NCI-H345 treated with DMSO at 0.1 percent for 48 hours (cell line): ENCODE results near the gene ATP6V1F.

ENCODE experiments used
- DNase-seq: peaks from one replicate; lab custom pipeline; 2025; ENCODE audit not compliant: unreplicated experiment; lab: John Stamatoyannopoulos, UW

The ATP6V1F gene

DNA sequence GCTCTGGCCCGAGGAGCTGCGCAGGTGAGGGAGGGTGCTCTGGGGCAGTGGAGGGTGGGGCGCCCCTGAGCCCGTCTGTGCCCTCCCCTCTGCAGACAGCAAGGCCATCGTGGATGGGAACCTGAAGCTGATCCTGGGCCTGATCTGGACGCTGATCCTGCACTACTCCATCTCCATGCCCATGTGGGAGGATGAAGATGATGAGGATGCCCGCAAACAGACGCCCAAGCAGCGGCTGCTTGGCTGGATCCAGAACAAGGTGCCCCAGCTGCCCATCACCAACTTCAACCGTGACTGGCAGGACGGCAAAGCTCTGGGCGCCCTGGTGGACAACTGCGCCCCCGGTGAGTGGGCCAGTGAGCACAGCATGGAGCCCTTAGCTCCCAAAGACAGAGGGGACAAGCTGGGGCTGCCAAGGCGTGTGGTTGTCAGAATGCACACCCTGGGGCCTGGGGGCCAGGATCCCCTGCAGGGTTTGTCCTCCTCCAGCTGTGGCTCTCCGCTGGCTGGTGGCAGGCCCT, 27.4 kb upstream of the ATP6V1F start:
- DNase-seq = no peak

DNA sequence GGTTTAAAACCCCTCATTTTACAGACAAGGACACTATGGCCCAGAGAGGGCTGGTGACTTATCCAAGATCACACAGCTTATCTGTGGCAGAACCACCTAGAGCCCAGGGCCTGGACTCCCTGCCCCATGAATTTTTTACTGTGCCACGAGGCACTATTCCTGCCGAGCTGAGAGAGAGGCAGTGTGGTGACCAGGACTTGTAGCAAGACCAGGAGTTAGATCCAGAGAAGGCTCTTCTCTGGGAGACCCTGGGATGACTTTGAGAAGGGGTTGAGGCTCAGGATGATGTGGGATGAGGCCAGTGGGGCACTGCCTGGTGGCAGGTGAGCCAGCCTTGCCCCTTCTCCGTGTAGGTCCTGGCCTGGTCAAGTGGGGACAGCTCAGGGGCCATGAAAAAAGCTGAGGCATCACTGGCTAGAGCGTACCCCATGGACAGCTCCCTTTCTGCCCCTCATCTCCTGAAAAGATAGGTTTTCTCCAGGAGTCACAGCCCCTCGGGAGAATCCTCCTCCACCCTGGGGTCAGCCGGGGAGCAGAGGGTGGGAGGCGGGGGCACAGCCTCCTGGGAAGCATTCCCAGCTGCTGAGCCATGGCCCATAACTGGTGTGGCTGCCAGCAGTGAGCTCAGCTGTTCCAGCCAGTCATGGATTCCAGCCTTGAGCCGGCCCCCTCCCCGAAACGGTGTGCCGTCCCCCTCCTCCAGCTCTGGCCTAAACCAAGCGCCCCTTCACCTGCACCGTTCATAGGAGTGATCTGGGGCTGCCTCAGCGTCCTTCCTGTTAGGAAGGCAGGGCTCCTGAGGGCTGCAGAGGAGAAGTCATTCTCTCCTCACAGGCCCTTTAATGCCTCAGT, 26.6 kb upstream of the ATP6V1F start:
- DNase-seq = no peak

DNA sequence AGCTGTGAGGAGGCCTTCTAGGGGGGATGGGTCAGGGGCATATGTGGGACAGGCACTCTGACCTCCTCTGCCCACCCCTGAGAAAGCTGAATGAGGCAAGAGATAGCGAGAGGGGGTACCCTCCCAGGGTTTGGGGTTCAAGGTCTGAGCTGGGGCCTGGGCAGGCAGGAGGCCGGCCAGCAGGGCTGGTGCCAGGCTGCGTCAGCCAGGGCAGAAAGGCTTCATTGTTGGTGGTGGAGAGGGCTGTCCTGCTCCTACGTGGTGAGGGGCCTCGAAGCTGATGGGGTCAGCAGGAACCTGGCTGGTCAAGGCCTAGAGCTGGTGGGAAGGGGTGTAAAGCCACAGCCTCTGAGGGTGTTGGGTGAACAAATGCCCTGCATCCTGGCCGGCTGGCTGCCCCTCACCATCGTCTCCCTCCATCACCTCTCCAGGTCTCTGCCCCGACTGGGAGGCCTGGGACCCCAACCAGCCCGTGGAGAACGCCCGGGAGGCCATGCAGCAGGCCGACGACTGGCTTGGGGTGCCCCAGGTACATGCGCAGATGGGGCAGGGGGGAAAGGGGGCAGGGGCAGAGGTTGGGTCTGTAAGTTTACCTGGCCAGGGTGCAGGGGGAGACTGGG, 25.8 kb upstream of the ATP6V1F start:
- DNase-seq = no peak

DNA sequence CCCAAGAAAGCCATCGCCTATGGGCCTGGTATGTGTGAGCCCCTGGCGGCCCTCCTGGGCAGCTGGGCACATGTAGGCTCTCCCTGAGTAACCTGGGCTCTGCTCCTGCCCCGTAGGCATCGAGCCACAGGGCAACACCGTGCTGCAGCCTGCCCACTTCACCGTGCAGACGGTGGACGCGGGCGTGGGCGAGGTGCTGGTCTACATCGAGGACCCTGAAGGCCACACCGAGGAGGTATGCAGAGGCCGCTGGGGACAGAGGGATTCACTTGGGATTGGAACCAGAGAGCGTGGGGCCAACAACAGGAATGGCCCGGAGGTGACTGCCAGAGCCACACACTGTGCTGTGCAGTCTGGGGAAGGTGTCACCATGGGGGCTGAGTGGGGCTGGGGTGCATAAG, 25.1 kb upstream of the ATP6V1F start:
- DNase-seq = no peak

DNA sequence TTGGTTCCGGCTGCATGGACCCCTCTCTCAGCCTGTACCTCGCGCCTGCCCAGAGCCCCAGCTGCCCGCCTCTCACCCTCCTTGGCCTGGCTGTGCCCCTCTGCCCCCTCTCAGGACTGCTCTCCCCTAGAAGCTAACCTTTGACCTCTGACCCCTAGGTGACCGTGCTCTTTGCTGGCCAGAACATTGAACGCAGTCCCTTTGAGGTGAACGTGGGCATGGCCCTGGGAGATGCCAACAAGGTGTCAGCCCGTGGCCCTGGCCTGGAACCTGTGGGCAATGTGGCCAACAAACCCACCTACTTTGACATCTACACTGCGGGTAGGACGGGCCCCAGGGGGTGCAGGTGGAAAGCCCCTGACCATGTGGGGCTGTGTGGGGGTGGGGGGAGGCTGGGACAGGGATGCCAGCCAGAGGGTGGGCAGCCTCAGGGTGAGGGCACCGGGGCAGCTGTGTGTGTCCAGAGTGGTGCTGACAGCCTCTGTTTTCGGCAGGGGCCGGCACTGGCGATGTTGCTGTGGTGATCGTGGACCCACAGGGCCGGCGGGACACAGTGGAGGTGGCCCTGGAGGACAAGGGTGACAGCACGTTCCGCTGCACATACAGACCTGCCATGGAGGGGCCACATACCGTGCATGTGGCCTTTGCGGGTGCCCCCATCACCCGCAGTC, 24.4 kb upstream of the ATP6V1F start:
- no peak for DNase-seq

DNA sequence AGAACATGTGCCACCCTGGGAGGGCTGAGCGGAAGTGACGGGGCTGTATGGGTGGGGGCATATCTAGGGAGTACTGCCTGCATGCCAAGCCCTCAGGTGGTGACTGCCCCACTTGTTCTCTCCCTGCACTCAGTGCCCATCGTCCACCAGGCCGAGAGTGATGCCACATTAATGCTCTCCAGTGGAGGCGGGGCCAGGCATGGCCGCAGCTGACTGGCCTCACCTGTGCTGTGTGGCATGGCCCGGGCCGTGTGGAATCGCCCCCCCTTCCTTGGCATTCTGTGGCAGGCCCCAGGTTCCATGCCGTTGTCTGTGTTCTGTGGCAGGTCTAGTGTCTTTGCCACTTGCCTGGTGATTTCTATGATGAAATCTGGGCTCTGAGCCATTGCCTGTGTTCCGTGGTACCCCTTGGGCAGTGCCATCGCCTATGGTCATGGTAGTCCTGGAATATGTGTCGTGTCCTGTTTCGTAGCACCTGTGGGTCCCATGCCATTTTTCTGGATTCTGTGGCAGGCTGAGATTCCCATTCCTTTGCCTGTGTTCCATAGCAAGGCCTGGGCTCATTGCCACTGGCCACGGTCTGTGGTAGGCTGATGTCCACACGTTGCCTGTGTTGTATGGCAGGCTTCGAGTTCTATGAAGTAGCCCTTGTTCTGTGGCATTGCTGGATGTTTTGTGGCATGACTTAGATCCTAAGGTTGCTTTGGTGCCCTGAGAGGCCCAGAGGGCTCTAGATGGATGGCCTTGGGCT, 23.5 kb upstream of the ATP6V1F start:
- DNase-seq = no peak

DNA sequence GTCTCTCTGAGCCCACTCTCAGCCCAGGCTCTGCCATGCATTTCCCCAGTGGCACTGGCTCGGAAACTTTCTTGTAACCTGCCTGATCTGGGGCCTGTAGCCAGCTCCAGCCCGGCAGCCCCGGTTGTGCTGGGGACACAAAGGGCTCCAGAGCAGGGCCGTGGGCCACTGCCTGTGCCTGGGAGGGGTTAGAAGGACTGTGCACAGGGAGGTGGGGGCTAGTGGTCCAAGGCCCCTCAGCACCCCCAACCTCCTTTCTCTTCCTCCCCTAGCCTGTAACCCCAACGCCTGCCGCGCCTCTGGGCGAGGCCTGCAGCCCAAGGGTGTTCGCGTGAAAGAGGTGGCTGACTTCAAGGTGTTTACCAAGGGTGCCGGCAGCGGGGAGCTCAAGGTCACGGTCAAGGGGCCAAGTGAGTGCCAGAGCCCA, 22.9 kb upstream of the ATP6V1F start:
- DNase-seq = no peak

DNA sequence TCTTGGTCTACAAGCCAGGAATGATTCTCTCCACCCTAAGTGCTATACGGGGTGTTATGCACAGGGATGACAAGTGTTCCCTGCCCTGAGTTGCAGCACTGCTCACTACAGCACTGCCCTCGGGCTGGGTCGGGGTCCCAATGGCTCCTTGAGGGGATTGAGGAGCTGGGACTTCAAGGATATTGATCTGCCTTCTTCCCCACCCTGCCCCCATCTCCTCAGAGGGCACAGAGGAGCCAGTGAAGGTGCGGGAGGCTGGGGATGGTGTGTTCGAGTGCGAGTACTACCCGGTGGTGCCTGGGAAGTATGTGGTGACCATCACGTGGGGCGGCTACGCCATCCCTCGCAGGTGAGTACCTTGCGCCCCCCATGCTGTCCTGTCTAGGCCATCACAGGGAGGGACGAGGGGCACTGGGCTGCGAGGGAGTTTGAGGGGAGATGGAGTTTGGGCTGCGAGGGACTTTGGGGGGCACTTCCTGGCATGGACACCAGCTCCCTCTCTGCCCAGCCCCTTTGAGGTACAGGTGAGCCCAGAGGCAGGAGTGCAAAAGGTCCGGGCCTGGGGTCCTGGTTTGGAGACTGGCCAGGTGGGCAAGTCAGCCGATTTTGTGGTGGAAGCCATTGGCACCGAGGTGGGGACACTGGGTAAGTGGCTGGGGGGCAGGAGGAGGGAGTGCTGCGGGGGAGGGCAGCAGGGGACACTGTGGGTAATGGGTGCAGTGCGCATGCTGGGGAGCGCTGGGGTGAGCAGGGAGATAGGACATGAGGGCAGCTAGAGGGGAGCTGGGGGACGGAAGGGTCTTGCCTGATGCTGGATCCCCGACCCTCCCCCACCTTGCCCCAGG, 22.1 kb upstream of the ATP6V1F start:
- DNase-seq = no peak

DNA sequence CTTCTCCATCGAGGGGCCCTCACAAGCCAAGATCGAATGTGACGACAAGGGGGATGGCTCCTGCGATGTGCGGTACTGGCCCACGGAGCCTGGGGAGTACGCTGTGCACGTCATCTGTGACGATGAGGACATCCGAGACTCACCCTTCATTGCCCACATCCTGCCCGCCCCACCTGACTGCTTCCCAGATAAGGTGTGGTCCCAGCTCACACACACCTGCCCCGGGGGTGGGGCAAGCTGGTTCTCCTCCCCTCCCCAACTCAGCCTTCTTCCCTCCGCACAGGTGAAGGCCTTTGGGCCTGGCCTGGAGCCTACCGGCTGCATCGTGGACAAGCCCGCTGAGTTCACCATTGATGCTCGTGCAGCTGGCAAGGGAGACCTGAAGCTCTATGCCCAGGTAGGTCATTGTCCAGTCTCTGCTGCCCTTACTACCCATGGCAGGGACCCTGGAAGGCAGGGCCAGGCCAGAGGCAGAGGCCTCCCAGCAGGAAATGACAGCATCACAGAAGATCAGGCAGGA, 21.4 kb upstream of the ATP6V1F start:
- no peak for DNase-seq

DNA sequence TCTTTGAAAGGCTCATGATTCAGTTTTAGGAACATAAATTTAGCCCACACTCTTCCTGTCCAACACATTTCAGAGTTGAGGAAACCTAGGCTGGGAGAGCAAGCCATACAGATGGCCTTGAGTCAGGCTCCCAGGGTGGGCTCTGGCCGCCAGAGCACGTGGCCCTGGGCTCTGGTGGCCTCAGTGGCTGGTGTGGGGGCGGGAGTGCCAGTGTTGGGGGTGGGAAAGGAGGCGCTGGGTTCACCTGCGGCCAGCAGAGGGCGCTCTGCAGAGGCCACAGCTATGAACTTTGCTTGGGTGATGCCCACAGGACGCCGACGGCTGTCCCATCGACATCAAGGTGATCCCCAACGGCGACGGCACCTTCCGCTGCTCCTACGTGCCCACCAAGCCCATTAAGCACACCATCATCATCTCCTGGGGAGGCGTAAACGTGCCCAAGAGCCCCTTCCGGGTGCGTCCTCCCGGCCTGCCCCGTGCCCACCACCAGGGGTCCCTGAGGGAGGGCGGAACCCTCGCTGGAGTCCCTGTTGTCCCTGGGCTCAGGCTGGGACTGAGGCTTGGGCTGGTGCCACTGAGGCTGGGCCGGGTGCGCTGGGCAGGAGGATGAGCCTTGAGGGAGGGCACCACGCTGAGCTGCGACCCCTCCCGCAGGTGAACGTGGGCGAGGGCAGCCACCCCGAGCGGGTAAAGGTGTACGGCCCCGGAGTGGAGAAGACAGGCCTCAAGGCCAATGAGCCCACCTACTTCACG, 20.6 kb upstream of the ATP6V1F start:
- peak; percentile 55 for DNase-seq

DNA sequence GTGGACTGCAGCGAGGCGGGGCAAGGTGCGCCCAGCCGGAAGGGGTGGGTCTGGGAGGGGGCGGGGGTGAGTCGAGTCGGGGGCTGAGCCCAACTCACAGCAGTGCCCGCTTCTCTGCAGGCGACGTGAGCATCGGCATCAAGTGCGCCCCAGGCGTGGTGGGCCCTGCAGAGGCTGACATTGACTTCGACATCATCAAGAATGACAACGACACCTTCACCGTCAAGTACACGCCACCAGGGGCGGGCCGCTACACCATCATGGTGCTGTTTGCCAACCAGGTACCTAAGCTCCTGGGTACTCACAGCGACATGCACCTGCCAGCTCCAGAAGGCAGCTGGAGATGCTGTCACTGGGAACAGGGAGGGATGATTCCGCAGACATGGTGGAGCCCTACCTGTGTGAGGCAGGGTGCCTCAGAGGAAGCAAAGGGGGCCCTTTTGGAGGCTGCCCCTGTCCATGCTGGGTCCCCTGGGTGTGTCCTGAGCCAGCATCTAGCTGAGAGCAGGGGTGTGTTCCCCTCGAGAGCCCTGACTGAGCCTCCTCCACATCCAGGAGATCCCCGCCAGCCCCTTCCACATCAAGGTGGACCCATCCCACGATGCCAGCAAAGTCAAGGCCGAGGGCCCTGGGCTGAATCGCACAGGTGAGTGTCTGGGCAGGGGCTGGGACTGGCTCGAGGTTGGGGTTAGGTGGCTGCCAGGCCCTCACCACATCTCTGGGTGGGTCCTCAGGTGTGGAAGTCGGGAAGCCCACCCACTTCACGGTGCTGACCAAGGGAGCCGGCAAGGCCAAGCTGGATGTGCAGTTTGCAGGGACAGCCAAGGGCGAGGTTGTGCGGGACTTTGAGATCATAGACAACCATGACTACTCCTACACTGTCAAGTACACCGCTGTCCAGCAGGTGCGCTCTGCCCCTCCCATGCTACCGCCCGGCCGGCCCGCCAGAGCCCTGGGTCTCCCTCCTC, 19.7 kb upstream of the ATP6V1F start:
- DNase-seq = peak; percentile 78

DNA sequence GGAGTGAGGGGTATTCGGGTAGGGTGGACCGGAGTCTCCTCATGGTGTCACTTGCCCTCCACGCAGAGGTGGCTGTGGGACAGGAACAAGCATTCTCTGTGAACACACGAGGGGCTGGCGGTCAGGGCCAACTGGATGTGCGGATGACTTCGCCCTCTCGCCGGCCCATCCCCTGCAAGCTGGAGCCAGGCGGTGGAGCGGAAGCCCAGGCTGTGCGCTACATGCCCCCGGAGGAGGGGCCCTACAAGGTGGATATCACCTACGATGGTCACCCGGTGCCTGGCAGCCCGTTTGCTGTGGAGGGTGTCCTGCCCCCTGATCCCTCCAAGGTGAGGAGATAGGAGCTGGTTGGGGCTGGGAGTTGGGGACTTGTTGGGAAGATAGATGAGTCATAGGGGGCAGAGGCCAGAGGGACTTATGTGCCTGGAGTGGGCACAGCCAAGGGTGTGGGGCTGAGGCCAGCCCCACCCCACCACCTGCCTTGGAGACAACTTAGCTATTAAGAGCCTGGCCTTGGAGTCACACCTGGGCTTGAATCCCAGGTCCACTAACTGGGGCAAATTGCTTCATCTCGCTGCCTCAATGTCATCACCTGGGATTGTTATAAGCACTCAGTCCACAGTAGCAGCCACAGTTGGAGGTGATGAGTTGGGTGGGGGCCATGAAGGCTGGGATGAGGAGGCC, 18.6 kb upstream of the ATP6V1F start:
- DNase-seq = no peak

DNA sequence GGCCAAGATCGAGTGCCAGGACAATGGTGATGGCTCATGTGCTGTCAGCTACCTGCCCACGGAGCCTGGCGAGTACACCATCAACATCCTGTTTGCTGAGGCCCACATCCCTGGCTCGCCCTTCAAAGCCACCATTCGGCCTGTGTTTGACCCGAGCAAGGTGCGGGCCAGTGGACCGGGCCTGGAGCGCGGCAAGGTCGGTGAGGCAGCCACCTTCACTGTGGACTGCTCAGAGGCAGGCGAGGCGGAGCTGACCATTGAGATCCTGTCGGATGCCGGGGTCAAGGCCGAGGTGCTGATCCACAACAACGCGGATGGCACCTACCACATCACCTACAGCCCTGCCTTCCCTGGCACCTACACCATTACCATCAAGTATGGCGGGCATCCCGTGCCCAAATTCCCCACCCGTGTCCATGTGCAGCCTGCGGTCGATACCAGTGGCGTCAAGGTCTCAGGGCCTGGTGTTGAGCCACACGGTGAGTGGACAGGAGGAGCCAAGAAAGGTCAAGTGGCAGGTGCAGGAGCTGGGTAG, 17.8 kb upstream of the ATP6V1F start:
- DNase-seq = no peak

DNA sequence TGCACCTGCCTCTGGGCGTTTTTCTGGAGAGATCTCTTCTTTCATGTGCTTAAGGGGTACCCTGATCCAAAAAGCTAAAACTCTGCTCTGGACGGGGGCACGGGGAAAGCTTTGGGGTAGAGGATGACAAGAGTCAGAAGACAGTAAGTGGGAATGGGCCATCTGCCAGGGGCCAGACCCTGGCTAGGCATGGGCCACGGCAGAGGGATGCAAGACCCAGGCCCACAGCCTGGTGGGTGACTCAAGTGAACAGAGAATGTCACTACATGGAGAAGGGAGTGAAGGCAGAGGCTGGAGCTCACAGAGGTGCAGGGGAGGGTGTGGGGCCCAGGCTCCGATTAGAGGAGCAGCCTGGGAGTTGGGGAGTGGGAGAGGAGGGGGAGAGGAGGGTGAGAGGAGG, 17.2 kb upstream of the ATP6V1F start:
- no peak for DNase-seq

DNA sequence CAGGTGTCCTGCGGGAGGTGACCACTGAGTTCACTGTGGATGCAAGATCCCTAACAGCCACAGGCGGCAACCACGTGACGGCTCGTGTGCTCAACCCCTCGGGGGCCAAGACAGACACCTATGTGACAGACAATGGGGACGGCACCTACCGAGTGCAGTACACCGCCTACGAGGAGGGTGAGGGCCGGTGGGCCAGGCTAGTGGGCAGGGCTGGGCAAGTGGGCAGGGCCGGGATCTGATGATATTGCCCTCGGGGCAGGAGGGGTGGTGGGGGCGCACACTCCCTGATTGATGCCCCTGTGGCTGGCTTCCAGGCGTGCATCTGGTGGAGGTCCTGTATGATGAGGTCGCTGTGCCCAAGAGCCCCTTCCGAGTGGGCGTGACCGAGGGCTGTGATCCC, 16.7 kb upstream of the ATP6V1F start:
- DNase-seq = no peak

DNA sequence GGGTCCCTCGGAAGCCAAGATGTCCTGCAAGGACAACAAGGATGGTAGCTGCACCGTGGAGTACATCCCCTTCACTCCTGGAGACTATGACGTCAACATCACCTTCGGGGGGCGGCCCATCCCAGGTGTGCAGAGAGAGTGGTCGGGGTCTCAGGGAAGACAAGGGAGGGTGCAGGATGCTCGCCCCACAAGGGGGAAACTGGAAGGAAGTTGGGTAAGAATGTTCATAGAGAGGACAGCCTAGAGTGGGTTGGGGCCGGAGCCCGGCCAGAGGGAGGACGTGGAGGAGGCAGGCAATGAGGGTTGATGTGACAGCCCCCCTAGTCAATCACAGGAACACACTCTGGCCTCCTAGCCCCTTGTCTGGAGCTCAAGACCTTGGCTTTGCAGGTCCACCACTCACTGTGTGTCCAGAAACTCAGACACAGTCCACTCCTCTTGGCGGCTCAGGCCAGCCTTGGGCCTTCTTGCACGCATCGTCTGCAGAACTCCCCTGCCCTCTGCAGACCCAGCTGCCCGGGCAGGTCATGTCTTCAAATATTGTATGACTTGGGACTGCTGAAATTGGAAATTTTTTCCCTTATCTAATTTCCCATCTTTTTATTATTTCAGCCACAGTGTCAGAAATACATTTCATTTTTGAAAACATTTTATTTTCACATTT, 15.7 kb upstream of the ATP6V1F start:
- no peak for DNase-seq

DNA sequence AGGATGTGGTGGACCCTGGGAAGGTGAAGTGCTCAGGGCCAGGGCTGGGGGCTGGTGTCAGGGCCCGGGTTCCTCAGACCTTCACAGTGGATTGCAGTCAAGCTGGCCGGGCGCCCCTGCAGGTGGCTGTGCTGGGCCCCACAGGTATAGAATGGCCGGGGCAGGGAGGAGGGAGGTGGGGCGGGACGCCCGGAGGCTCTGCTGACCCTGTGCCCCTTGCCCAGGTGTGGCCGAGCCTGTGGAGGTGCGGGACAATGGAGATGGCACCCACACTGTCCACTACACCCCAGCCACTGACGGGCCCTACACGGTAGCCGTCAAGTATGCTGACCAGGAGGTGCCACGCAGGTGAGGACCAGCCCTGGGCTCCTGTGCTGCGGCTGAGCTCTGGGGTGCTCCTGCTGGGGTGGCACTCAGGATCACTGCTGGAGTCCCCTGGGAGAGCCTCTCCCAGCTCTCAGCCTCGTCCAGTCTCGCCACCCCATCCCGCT, 14.9 kb upstream of the ATP6V1F start:
- no peak for DNase-seq
